GM18502 (cell line): ENCODE data around the gene EGF.
A peak's percentile ranks its signal among the peaks of the same experiment; 100 is the strongest.
"Not testable (repeated sequence)": the region's sequence is repeated elsewhere in the genome, so short reads cannot be mapped to it uniquely, and the experiment has no call there.

Experiments used
- ATAC-seq: cut with Tn5 transposase; IDR thresholded peaks from one replicate; pipeline ENCODE4 v1.9.1; 2021; ENCODE audit warnings: mild to moderate bottlenecking; ENCODE audit not compliant: unreplicated experiment, poor library complexity

EGF gene

GRCh38 chr4:109913596-109914241 lies 1.0 kb downstream of the EGF start:
- ATAC-seq, result no peak

- no peak for ATAC-seq
Measured at GRCh38 chr4:109914322-109914721, 1.6 kb downstream of the EGF start.

- ATAC-seq, result no peak
Measured at GRCh38 chr4:109915385-109916026, 2.8 kb downstream of the EGF start.

- peak; percentile 53 for ATAC-seq
Measured at GRCh38 chr4:109916027-109916409, 3.3 kb downstream of the EGF start.

GRCh38 chr4:109921384-109921808 lies 8.7 kb downstream of the EGF start:
- ATAC-seq, result no peak

GRCh38 chr4:109925396-109925795 lies 12.7 kb downstream of the EGF start:
- no peak for ATAC-seq

GRCh38 chr4:109928327-109929045 lies 15.8 kb downstream of the EGF start:
- ATAC-seq, result no peak

GRCh38 chr4:109930464-109930863 lies 17.8 kb downstream of the EGF start:
- no peak for ATAC-seq

- ATAC-seq, result no peak
Measured at GRCh38 chr4:109930872-109931271, 18.2 kb downstream of the EGF start.

GRCh38 chr4:109931318-109931717 lies 18.6 kb downstream of the EGF start:
- ATAC-seq, result no peak

- ATAC-seq, result not testable (repeated sequence)
Measured at GRCh38 chr4:109937352-109937751, 24.7 kb downstream of the EGF start.

GRCh38 chr4:109939190-109939589 lies 26.5 kb downstream of the EGF start:
- no peak for ATAC-seq

GRCh38 chr4:109942292-109942926 lies 29.7 kb downstream of the EGF start:
- ATAC-seq, result no peak

GRCh38 chr4:109943745-109944144 lies 31.1 kb downstream of the EGF start:
- ATAC-seq, result no peak

GRCh38 chr4:109944591-109944990 lies 31.9 kb downstream of the EGF start:
- ATAC-seq, result no peak

- no peak for ATAC-seq
Measured at GRCh38 chr4:109945056-109945455, 32.4 kb downstream of the EGF start.

GRCh38 chr4:109946120-109946519 lies 33.4 kb downstream of the EGF start:
- ATAC-seq, result no peak

- ATAC-seq, result no peak
Measured at GRCh38 chr4:109947457-109947856, 34.8 kb downstream of the EGF start.

- no peak for ATAC-seq
Measured at GRCh38 chr4:109947918-109948317, 35.2 kb downstream of the EGF start.

GRCh38 chr4:109949099-109949718 lies 36.5 kb downstream of the EGF start:
- not testable (repeated sequence) for ATAC-seq

GRCh38 chr4:109952612-109953011 lies 39.9 kb downstream of the EGF start:
- ATAC-seq, result no peak
